ENCODE data around the gene LRRK2. TPM values are rescaled to one million over a fixed set of nuclear protein-coding genes. Genes with fewer than 3 reads are reported as not detected.

LRRK2 gene
- total and polyA plus RNA-seq, 2 of the 13 experiments (the other 11 are each of a cell fraction or from before 2014, with no cell fraction given), result not detected

GRCh38 chr12:40344312-40344711 lies 119.5 kb downstream of the LRRK2 start (continued):
- TF ChIP-seq THRA (CRISPR knock-in tag; IDR thresholded peaks at IDR 0.05; ENCODE audit: borderline replicate concordance), result no peak
- TF ChIP-seq ZNF7 (CRISPR knock-in tag; IDR thresholded peaks at IDR 0.05), result no peak
- TF ChIP-seq IKZF5 (CRISPR knock-in tag; IDR thresholded peaks at IDR 0.05), result no peak
- no peak for TF ChIP-seq HOMEZ (CRISPR knock-in tag; IDR thresholded peaks at IDR 0.05; ENCODE audit: low read depth)

GRCh38 chr12:40351976-40352375 lies 127.2 kb downstream of the LRRK2 start:
- no peak for FAIRE-seq
- H3K79me2 ChIP-seq (ENCODE audit: insufficient read depth, low read length), result no peaks in the 10 kb centered on the region
- H3K27me3 ChIP-seq (ENCODE audit: control insufficient read depth in 1 of 2, insufficient read depth in 2 of 2, low read length in 2 of 2), result no peaks in the 10 kb centered on the region
- no peaks in the 10 kb centered on the region for H3K4me1 ChIP-seq (ENCODE audit: insufficient read depth, low read length)
- H2AFZ ChIP-seq (ENCODE audit: low read length), result no peak overlapping the region
- WGBS (ENCODE audit: low lambda C conversion rate), result 0% methylated on average over 1 of the region's 1 CpG
- no peaks in the 10 kb centered on the region for H3K36me3 ChIP-seq (replicated peaks in 1 of 2; ENCODE audit: control insufficient read depth in 1 of 2, insufficient read depth in 2 of 2, low read length in 2 of 2)
- H3K27ac ChIP-seq (ENCODE audit: extremely low read length, insufficient read depth, low read length), result no peak overlapping the region
- H3K9me3 ChIP-seq (ENCODE audit: low read length), result no peaks in the 10 kb centered on the region
- no TSS peak for BruUV-seq (replicated peaks)
- no peak for ATAC-seq
- ChIA-PET POLR2A (no interaction called here), CTCF (ENCODE audit: low intra/inter-chr PET ratio, low total read pairs) (no interaction called here)
- no peak overlapping the region for H3K4me2 ChIP-seq (ENCODE audit: low read depth, low read length)
- no peak for DNase-seq (ENCODE audit: low spot score)
- no peak overlapping the region for H3K4me3 ChIP-seq (replicated peaks in 1 of 3; ENCODE audit: insufficient read depth in 1 of 3, low read depth in 2 of 3, low read length in 3 of 3)
- H4K20me1 ChIP-seq (ENCODE audit: insufficient read depth, low read length), result no peaks in the 10 kb centered on the region
- in situ Hi-C loops (cut with HindIII; ENCODE audit: extremely low pct_ligation_motif_present, low pct_unique_long_range_greater_than_20kb) (no loop called here), intact Hi-C loops (cut with micrococcal nuclease; ENCODE audit: unreplicated experiment) (no loop called here)
- no peak for TF ChIP-seq ZNF841 (CRISPR knock-in tag; IDR thresholded peaks at IDR 0.05; ENCODE audit: borderline replicate concordance)
- no peak for TF ChIP-seq TERF1 (CRISPR knock-in tag; IDR thresholded peaks at IDR 0.05)
- TF ChIP-seq HIVEP1 (CRISPR knock-in tag; IDR thresholded peaks at IDR 0.05), result no peak
- no peak for TF ChIP-seq PBX2 (CRISPR knock-in tag; IDR thresholded peaks at IDR 0.05)
- no peak for TF ChIP-seq PCBP2 (optimal IDR thresholded peaks at IDR 0.05; ENCODE audit: low read depth, low read length, poor library complexity, severe bottlenecking)
- no peak for TF ChIP-seq ZNF709 (CRISPR knock-in tag; IDR thresholded peaks at IDR 0.05)
- TF ChIP-seq POGZ (CRISPR knock-in tag; IDR thresholded peaks at IDR 0.05), result no peak
- no peak for TF ChIP-seq SKI (IDR thresholded peaks at IDR 0.05; ENCODE audit: partially characterized antibody)
- no peak for TF ChIP-seq JUND (CRISPR knock-in tag; IDR thresholded peaks at IDR 0.05)
- no peak for TF ChIP-seq KLF16 (CRISPR knock-in tag; IDR thresholded peaks at IDR 0.05)
- TF ChIP-seq NFIB (CRISPR knock-in tag; IDR thresholded peaks at IDR 0.05; ENCODE audit: borderline replicate concordance), result no peak
- TF ChIP-seq FOXM1 (CRISPR knock-in tag; IDR thresholded peaks at IDR 0.05), result no peak
- no peak for TF ChIP-seq ZNF121 (CRISPR knock-in tag; IDR thresholded peaks at IDR 0.05)
- TF ChIP-seq HCFC1 (IDR thresholded peaks at IDR 0.05; ENCODE audit: low read depth, low read length), result no peak
- no peak for TF ChIP-seq POLR2G (IDR thresholded peaks at IDR 0.05; ENCODE audit: low read depth, low read length)
- no peak overlapping the region for H3K9ac ChIP-seq (ENCODE audit: insufficient read depth, low read depth, low read length)
